ENCODE results near the gene CLMN. TPM values are rescaled to one million over a fixed set of nuclear protein-coding genes. Genes with fewer than 3 reads are reported as not detected.

The CLMN gene
- total and polyA plus RNA-seq, 10 of the 15 experiments (the other 5 are each of a cell fraction or from before 2014, with no cell fraction given) = 7.8 to 49.3 (median 18.5) TPM

DNA sequence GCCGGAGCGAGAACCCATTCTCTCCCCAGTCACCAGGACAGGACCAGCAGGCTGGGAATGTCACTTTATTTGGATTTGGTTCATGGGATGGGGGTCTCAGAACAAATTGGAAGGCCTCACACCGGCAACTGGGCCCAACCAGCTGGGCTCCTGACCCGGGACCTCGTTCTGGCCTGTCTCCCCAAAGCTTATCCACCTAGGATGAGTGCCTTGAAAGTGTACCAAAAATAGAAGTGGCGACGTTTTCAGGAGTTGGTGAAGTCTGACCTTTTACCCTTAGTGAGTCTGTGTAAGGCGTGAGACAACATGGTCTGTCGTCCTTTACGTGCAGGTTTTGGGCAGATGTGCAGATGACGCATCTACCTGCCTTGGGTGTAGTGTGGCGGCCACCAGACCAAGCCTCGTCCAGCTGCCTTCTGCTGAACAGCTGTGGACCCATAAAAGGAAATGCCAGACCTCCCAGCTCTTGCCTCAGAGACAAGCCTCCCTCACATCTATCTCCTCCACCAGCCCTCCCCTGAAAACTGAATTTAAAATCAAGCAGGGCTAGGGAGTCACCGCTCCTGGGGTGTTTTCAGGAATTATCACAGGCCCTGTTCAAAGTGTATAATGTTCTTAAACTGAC lies 36.6 kb upstream of the CLMN start:
- no peak overlapping the region for H3K4me2 ChIP-seq (ENCODE audit: control insufficient read depth, insufficient read depth)
- ChIA-PET SMC1A (ENCODE audit: uncharacterized antibody, unreplicated experiment) (interaction anchor here (0.7 to 1.0 kb wide), 3 partner anchors 29 to 604 kb away, joined by 3 read pairs; no protein-coding TSS in a partner anchor), POLR2A (no interaction called here), CTCF (no interaction called here), RAD21 (ENCODE audit: unreplicated experiment) (no interaction called here)
- no peak overlapping the region for H3K27ac ChIP-seq (ENCODE audit: control insufficient read depth, insufficient read depth)
- 36% methylated on average over 14 of the region's 14 CpGs for WGBS (ENCODE audit: insufficient coverage, insufficient replicate concordance, low lambda C conversion rate, missing lambda C conversion rate)
- no TSS peak for BruUV-seq (replicated peaks)
- no peak overlapping the region for H3K4me3 ChIP-seq
- no peaks in the 10 kb centered on the region; the same call in 2 of the 3 replicates for H3K9me3 ChIP-seq (replicated peaks; ENCODE audit: control insufficient read depth, insufficient read depth, low read length)
- no peaks in the 10 kb centered on the region for H3K36me3 ChIP-seq (ENCODE audit: control insufficient read depth in 2 of 2, insufficient read depth in 2 of 2, low read length in 1 of 2)
- FAIRE-seq (no peak), DNase-seq (ENCODE audit: low read depth, low spot score) (no peak), ATAC-seq (no peak)
- H3K27me3 ChIP-seq (replicated peaks in 1 of 2; ENCODE audit: control insufficient read depth in 2 of 2, insufficient read depth in 2 of 2, low read length in 1 of 2) = no peaks in the 10 kb centered on the region; a peak in 1 of 4 replicates
- intact Hi-C loops (cut with micrococcal nuclease; ENCODE audit: unreplicated experiment) = no loop called here
- TF ChIP-seq, protein P1, sequence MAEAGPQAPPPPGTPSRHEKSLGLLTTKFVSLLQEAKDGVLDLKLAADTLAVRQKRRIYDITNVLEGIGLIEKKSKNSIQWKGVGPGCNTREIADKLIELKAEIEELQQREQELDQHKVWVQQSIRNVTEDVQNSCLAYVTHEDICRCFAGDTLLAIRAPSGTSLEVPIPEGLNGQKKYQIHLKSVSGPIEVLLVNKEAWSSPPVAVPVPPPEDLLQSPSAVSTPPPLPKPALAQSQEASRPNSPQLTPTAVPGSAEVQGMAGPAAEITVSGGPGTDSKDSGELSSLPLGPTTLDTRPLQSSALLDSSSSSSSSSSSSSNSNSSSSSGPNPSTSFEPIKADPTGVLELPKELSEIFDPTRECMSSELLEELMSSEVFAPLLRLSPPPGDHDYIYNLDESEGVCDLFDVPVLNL (IDR thresholded peaks at IDR 0.05; ENCODE audit: low read depth, low read length) = no peak
- TF ChIP-seq ZNF217 (IDR thresholded peaks at IDR 0.05) (no peak), ETV6 (conservative IDR thresholded peaks at IDR 0.05 in 1 of 2, IDR thresholded peaks at IDR 0.05 in 1 of 2; ENCODE audit: borderline replicate concordance in 1 of 2, low read depth in 1 of 2) (no peak), IKZF2 (IDR thresholded peaks at IDR 0.05) (no peak), NBN (IDR thresholded peaks at IDR 0.05) (no peak), KLF5 (IDR thresholded peaks at IDR 0.05; ENCODE audit: partially characterized antibody) (no peak), BRCA1 (IDR thresholded peaks at IDR 0.05; ENCODE audit: low read depth, low read length) (no peak), RELA (IDR thresholded peaks at IDR 0.05; ENCODE audit: borderline replicate concordance, partially characterized antibody) (no peak), MTA3 (IDR thresholded peaks at IDR 0.05; ENCODE audit: borderline replicate concordance, low read length) (no peak), TCF12 (IDR thresholded peaks at IDR 0.05; ENCODE audit: low read depth, low read length) (no peak)
- TF ChIP-seq, protein P2, sequence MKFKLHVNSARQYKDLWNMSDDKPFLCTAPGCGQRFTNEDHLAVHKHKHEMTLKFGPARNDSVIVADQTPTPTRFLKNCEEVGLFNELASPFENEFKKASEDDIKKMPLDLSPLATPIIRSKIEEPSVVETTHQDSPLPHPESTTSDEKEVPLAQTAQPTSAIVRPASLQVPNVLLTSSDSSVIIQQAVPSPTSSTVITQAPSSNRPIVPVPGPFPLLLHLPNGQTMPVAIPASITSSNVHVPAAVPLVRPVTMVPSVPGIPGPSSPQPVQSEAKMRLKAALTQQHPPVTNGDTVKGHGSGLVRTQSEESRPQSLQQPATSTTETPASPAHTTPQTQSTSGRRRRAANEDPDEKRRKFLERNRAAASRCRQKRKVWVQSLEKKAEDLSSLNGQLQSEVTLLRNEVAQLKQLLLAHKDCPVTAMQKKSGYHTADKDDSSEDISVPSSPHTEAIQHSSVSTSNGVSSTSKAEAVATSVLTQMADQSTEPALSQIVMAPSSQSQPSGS (IDR thresholded peaks at IDR 0.05; ENCODE audit: low read length) = no peak
- TF ChIP-seq, protein P3, sequence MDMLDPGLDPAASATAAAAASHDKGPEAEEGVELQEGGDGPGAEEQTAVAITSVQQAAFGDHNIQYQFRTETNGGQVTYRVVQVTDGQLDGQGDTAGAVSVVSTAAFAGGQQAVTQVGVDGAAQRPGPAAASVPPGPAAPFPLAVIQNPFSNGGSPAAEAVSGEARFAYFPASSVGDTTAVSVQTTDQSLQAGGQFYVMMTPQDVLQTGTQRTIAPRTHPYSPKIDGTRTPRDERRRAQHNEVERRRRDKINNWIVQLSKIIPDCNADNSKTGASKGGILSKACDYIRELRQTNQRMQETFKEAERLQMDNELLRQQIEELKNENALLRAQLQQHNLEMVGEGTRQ (IDR thresholded peaks at IDR 0.05; ENCODE audit: borderline replicate concordance, low read depth, low read length) = no peak
- TF ChIP-seq, protein P4, sequence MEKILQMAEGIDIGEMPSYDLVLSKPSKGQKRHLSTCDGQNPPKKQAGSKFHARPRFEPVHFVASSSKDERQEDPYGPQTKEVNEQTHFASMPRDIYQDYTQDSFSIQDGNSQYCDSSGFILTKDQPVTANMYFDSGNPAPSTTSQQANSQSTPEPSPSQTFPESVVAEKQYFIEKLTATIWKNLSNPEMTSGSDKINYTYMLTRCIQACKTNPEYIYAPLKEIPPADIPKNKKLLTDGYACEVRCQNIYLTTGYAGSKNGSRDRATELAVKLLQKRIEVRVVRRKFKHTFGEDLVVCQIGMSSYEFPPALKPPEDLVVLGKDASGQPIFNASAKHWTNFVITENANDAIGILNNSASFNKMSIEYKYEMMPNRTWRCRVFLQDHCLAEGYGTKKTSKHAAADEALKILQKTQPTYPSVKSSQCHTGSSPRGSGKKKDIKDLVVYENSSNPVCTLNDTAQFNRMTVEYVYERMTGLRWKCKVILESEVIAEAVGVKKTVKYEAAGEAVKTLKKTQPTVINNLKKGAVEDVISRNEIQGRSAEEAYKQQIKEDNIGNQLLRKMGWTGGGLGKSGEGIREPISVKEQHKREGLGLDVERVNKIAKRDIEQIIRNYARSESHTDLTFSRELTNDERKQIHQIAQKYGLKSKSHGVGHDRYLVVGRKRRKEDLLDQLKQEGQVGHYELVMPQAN (conservative IDR thresholded peaks at IDR 0.05) = no peak
- TF ChIP-seq, protein P5, sequence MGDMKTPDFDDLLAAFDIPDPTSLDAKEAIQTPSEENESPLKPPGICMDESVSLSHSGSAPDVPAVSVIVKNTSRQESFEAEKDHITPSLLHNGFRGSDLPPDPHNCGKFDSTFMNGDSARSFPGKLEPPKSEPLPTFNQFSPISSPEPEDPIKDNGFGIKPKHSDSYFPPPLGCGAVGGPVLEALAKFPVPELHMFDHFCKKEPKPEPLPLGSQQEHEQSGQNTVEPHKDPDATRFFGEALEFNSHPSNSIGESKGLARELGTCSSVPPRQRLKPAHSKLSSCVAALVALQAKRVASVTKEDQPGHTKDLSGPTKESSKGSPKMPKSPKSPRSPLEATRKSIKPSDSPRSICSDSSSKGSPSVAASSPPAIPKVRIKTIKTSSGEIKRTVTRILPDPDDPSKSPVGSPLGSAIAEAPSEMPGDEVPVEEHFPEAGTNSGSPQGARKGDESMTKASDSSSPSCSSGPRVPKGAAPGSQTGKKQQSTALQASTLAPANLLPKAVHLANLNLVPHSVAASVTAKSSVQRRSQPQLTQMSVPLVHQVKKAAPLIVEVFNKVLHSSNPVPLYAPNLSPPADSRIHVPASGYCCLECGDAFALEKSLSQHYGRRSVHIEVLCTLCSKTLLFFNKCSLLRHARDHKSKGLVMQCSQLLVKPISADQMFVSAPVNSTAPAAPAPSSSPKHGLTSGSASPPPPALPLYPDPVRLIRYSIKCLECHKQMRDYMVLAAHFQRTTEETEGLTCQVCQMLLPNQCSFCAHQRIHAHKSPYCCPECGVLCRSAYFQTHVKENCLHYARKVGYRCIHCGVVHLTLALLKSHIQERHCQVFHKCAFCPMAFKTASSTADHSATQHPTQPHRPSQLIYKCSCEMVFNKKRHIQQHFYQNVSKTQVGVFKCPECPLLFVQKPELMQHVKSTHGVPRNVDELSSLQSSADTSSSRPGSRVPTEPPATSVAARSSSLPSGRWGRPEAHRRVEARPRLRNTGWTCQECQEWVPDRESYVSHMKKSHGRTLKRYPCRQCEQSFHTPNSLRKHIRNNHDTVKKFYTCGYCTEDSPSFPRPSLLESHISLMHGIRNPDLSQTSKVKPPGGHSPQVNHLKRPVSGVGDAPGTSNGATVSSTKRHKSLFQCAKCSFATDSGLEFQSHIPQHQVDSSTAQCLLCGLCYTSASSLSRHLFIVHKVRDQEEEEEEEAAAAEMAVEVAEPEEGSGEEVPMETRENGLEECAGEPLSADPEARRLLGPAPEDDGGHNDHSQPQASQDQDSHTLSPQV (IDR thresholded peaks at IDR 0.05) = no peak
- no peaks in the 10 kb centered on the region for H4K20me1 ChIP-seq (ENCODE audit: control insufficient read depth, insufficient read depth)
- H3K9ac ChIP-seq (ENCODE audit: control insufficient read depth, insufficient read depth, low read length) = no peak overlapping the region
- in situ Hi-C loops (cut with MboI) = no loop called here
- no peak overlapping the region for H2AFZ ChIP-seq (ENCODE audit: control insufficient read depth, low read depth, low read length)
- no peaks in the 10 kb centered on the region for H3K79me2 ChIP-seq (ENCODE audit: control insufficient read depth, insufficient read depth, low read length)
- no peaks in the 10 kb centered on the region for H3K4me1 ChIP-seq (ENCODE audit: control insufficient read depth, insufficient read depth, low read length)

Measured in GM12878 (cell line).